Measurements from ENCODE around the gene IL1RN. TPM values are rescaled to one million over a fixed set of nuclear protein-coding genes. Genes with fewer than 3 reads are reported as not detected.

Gene IL1RN
- total RNA-seq, 1 experiment from 2014 or later, result not detected

DNA sequence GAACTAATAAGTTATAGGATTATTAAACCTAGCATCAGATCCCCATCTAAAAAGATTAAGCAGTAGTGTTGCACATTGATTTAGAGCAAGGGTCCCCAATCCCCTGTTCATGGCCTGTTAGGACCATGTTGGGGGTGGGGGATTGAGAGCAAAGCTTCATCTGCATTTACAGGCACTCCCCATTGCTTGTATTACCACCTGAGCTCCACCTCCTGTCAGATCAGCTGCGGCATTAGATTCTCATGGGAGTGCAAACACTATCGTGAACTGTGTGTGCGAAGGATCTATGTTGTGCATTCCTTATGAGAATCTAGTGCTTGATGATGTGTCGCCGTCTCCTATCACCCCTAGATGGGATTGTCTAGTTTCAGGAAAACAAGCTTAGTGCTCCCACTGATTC lies 27.9 kb downstream of the IL1RN start:
- no peaks in the 10 kb centered on the region for H3K36me3 ChIP-seq (ENCODE audit: control insufficient read depth, insufficient read depth, low read length)
- BruUV-seq (replicated peaks), result no TSS peak
- ChIA-PET CTCF (no interaction called here), POLR2A (no interaction called here)
- DNase-seq (ENCODE audit: low read depth, low spot score) (no peak), ATAC-seq (no peak)
- intact Hi-C loops (cut with micrococcal nuclease; ENCODE audit: unreplicated experiment) (no loop called here), in situ Hi-C loops (cut with HindIII; ENCODE audit: low pct_unique_long_range_greater_than_20kb, low sequenced_read_pairs) (no loop called here)
- 0 out of 2 replicates have a peak, but pooled peaks cover 3% of the 10 kb centered on the region for H3K4me1 ChIP-seq (ENCODE audit: control insufficient read depth, insufficient read depth, low read length)
- peaks cover 18% of the 10 kb centered on the region for H3K27me3 ChIP-seq (ENCODE audit: control insufficient read depth, insufficient read depth, low read length)
- TF ChIP-seq SIN3A (IDR thresholded peaks at IDR 0.05; ENCODE audit: borderline replicate concordance, insufficient read depth, low read depth, low read length), result no peak
- no peak for TF ChIP-seq TCF7L2 (IDR thresholded peaks at IDR 0.05; ENCODE audit: low read depth, low read length)
- no peak for TF ChIP-seq POLR2AphosphoS5 (IDR thresholded peaks at IDR 0.05; ENCODE audit: low read depth, low read length)
- TF ChIP-seq, protein P1, sequence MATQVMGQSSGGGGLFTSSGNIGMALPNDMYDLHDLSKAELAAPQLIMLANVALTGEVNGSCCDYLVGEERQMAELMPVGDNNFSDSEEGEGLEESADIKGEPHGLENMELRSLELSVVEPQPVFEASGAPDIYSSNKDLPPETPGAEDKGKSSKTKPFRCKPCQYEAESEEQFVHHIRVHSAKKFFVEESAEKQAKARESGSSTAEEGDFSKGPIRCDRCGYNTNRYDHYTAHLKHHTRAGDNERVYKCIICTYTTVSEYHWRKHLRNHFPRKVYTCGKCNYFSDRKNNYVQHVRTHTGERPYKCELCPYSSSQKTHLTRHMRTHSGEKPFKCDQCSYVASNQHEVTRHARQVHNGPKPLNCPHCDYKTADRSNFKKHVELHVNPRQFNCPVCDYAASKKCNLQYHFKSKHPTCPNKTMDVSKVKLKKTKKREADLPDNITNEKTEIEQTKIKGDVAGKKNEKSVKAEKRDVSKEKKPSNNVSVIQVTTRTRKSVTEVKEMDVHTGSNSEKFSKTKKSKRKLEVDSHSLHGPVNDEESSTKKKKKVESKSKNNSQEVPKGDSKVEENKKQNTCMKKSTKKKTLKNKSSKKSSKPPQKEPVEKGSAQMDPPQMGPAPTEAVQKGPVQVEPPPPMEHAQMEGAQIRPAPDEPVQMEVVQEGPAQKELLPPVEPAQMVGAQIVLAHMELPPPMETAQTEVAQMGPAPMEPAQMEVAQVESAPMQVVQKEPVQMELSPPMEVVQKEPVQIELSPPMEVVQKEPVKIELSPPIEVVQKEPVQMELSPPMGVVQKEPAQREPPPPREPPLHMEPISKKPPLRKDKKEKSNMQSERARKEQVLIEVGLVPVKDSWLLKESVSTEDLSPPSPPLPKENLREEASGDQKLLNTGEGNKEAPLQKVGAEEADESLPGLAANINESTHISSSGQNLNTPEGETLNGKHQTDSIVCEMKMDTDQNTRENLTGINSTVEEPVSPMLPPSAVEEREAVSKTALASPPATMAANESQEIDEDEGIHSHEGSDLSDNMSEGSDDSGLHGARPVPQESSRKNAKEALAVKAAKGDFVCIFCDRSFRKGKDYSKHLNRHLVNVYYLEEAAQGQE (IDR thresholded peaks at IDR 0.05; ENCODE audit: insufficient read depth in 1 of 2, low read depth in 2 of 2, low read length in 1 of 2), result no peak
- TF ChIP-seq, protein P2, sequence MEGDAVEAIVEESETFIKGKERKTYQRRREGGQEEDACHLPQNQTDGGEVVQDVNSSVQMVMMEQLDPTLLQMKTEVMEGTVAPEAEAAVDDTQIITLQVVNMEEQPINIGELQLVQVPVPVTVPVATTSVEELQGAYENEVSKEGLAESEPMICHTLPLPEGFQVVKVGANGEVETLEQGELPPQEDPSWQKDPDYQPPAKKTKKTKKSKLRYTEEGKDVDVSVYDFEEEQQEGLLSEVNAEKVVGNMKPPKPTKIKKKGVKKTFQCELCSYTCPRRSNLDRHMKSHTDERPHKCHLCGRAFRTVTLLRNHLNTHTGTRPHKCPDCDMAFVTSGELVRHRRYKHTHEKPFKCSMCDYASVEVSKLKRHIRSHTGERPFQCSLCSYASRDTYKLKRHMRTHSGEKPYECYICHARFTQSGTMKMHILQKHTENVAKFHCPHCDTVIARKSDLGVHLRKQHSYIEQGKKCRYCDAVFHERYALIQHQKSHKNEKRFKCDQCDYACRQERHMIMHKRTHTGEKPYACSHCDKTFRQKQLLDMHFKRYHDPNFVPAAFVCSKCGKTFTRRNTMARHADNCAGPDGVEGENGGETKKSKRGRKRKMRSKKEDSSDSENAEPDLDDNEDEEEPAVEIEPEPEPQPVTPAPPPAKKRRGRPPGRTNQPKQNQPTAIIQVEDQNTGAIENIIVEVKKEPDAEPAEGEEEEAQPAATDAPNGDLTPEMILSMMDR (IDR thresholded peaks at IDR 0.05), result no peak
- H3K9me3 ChIP-seq (ENCODE audit: control insufficient read depth, insufficient read depth, low read depth, low read length), result no peaks in the 10 kb centered on the region
- no peak overlapping the region for H3K27ac ChIP-seq (ENCODE audit: low read length)
- no peak overlapping the region for H3K4me3 ChIP-seq (ENCODE audit: low read depth in 2 of 2, low read length in 2 of 2)

DNA sequence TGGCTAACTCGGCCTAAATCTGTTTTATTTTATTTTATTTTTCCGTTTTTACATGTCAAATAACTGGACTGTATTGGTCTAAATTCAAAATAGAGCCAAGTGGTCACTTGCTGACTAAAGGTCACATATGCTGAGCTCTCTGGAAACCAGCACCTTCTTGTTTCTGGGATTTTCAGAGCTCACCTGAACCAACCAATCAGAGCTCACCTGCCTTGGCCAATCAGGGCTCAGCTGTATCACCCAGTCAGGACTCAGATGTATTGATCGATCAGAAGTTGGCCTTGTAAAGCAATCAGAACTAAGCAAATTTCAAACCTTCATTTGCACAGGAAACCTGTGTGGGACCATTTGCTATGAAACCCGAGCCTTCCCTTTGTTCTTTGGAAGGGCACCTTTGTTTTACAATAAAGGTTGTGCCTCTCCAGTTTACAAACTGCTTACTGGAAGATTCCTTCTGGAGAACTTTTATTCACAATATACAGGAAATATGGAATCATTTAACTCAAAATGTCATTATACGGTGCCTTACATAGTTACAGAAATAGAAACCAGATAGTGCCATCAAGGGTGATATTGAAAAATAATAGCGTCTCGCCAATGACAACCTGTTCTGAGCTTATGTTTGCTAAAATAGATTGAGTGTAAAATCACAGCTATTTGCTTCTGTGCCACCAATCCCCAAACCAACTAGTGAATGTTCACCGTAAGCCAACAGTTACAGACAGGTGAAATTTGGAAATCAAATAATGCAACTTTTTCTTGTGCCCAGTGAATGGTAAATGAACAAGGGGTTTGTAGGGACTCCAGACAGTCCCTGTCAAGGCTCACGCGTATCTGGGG lies 29.1 kb downstream of the IL1RN start:
- in situ Hi-C loops (cut with HindIII; ENCODE audit: low pct_unique_long_range_greater_than_20kb, low sequenced_read_pairs), result no loop called here
- CTCF ChIA-PET, result no interaction called here

More for the DNA sequence above, 29.1 kb downstream of the IL1RN start:
- no peak for ATAC-seq
- no peak for DNase-seq (ENCODE audit: low read depth, low spot score)
- Histone ChIP-seq H3K9me3 (ENCODE audit: control insufficient read depth, insufficient read depth, low read depth, low read length) (no peaks in the 10 kb centered on the region), H3K4me3 (ENCODE audit: low read depth in 2 of 2, low read length in 2 of 2) (peak overlapping the region; percentile 15 to 17; a peak in 3 of 4 replicates), H3K36me3 (ENCODE audit: control insufficient read depth, insufficient read depth, low read length) (no peaks in the 10 kb centered on the region), H3K27ac (ENCODE audit: low read length) (no peak overlapping the region), H3K4me1 (ENCODE audit: control insufficient read depth, insufficient read depth, low read length) (0 out of 2 replicates have a peak, but pooled peaks cover 3% of the 10 kb centered on the region), H3K27me3 (ENCODE audit: control insufficient read depth, insufficient read depth, low read length) (peaks cover 18% of the 10 kb centered on the region)
- intact Hi-C loops (cut with micrococcal nuclease; ENCODE audit: unreplicated experiment), result no loop called here
- BruUV-seq (replicated peaks), result no TSS peak
- POLR2A ChIA-PET, result no interaction called here
- TF ChIP-seq TCF7L2 (IDR thresholded peaks at IDR 0.05; ENCODE audit: low read depth, low read length), result no peak
- TF ChIP-seq, protein P1 (IDR thresholded peaks at IDR 0.05; ENCODE audit: insufficient read depth in 1 of 2, low read depth in 2 of 2, low read length in 1 of 2), result no peak
- no peak for TF ChIP-seq POLR2AphosphoS5 (IDR thresholded peaks at IDR 0.05; ENCODE audit: low read depth, low read length)
- no peak for TF ChIP-seq SIN3A (IDR thresholded peaks at IDR 0.05; ENCODE audit: borderline replicate concordance, insufficient read depth, low read depth, low read length)
- TF ChIP-seq, protein P2 (IDR thresholded peaks at IDR 0.05), result no peak
